HG03432 (cell line): Measurements from ENCODE around the gene HDAC4.

Experiments used
- ATAC-seq: cut with Tn5 transposase; IDR thresholded peaks from one replicate; pipeline ENCODE4 v1.9.1; 2021; ENCODE audit warnings: mild to moderate bottlenecking, moderate library complexity; ENCODE audit not compliant: unreplicated experiment

HDAC4 gene

GRCh38 chr2:239385096-239386000 is 15.5 kb downstream of the HDAC4 start:
- ATAC-seq: no peak

- no peak for ATAC-seq
Observed at GRCh38 chr2:239383759-239384156, 17.1 kb downstream of the HDAC4 start.

- no peak for ATAC-seq
Observed at GRCh38 chr2:239383036-239383758, 17.6 kb downstream of the HDAC4 start.

GRCh38 chr2:239382384-239382880 is 18.4 kb downstream of the HDAC4 start:
- no peak for ATAC-seq

GRCh38 chr2:239381709-239382134 is 19.1 kb downstream of the HDAC4 start:
- ATAC-seq: peak; percentile 75

GRCh38 chr2:239380831-239381708 is 19.8 kb downstream of the HDAC4 start:
- ATAC-seq: peak; percentile 41

- ATAC-seq: no peak
Observed at GRCh38 chr2:239379641-239380170, 21.1 kb downstream of the HDAC4 start.

GRCh38 chr2:239378918-239379640 is 21.7 kb downstream of the HDAC4 start:
- no peak for ATAC-seq

GRCh38 chr2:239378021-239378917 is 22.6 kb downstream of the HDAC4 start:
- ATAC-seq: no peak

GRCh38 chr2:239377591-239377990 is 23.2 kb downstream of the HDAC4 start:
- ATAC-seq: no peak

- ATAC-seq: no peak
Observed at GRCh38 chr2:239376942-239377531, 23.8 kb downstream of the HDAC4 start.

- no peak for ATAC-seq
Observed at GRCh38 chr2:239376351-239376750, 24.5 kb downstream of the HDAC4 start.

GRCh38 chr2:239375278-239376061 is 25.4 kb downstream of the HDAC4 start:
- no peak for ATAC-seq

GRCh38 chr2:239374896-239375277 is 25.9 kb downstream of the HDAC4 start:
- ATAC-seq: no peak

GRCh38 chr2:239372835-239373234 is 28.0 kb downstream of the HDAC4 start:
- ATAC-seq: no peak

- no peak for ATAC-seq
Observed at GRCh38 chr2:239371726-239372686, 28.8 kb downstream of the HDAC4 start.
